Fibroblast of skin of right biceps (primary cell): Measurements from ENCODE around the gene SMARCA1.

ENCODE experiments used
- DNase-seq: peaks from one replicate; pipeline ENCODE4 v3.0.0-alpha.2; 2013

SMARCA1 gene

DNA sequence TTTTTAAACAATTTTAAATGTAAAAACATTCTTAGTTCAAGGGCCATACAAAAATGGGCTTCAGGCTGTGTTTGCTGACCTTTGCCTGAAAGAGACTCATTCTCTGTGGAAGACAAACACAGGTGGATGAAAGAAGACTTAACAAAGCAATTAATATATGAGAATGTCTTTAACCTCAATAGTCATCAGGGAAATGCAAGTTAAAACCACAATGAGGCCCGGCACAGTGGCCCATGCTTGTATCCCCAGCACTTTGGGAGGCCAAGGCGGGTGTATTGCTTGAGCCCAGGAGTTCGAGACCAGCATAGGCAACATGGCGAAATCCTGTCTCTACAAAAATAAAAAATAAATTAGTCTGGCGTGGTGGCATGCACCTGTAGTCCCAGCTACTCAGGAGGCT, 7.1 kb upstream of the SMARCA1 start:
- DNase-seq: no peak

DNA sequence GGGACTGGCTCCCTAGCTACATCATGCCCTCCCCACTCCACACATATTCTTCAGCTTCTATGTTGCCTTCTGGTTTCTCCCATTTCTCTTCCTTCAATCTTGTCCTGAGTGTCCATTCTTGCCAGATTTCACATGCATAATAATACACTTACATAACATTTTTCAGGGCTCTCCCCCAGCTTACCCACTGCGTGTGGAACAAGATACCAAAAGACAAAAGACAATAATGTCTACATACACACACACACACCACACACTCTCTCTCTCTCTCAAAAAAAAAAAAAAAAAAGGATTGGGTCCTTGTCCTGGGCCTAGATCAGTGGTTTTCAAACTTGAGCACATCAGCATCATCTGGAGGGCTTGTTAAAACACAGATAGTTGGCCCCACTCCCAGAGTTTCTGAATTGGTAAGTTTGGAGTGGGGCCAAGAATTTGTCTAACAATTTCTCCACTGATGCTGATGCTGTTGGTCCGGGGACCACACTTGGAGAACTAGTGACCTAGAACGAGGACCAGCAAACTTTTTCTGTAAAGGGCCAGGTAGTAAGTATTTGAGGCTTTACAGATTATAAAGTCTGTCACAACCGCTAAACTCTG, 6.5 kb upstream of the SMARCA1 start:
- DNase-seq: peak; percentile 70

DNA sequence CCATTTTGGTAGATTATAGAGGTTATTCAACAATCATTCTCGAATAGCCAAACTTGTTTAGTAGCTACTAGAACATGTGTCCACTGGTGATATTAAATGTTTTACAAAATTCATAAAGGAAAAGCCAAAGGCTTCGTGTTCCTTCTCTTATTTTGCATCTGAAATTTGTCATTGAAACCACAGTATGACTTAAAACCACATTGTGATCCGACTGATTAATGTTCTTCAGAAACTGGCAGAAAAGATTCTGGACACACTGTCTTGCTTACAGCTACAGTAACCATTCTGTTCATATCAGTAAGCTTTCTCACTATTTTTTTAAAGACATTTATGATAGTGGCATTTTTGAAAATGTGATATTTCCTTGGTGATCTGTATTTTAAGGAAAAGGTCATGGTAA, 2.6 kb upstream of the SMARCA1 start:
- no peak for DNase-seq

DNA sequence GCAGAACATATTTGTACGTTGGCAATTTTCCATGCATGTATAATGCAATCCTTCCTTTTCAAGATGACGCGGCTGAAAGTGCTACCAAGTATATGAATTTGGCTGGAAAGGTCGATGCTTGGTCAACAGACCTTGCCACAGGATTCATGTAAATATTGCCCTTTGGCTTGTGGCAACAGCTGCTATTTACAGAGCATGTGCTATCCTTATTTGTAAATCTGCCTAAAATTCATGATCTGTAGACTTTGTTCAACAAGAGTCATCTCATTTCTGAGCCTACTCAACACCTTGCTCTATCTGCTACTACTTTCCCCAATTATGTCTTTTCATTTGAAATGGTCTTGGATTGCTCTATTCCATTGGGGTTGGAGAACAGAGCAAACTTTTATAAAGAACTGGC, 1.9 kb upstream of the SMARCA1 start:
- no peak for DNase-seq

DNA sequence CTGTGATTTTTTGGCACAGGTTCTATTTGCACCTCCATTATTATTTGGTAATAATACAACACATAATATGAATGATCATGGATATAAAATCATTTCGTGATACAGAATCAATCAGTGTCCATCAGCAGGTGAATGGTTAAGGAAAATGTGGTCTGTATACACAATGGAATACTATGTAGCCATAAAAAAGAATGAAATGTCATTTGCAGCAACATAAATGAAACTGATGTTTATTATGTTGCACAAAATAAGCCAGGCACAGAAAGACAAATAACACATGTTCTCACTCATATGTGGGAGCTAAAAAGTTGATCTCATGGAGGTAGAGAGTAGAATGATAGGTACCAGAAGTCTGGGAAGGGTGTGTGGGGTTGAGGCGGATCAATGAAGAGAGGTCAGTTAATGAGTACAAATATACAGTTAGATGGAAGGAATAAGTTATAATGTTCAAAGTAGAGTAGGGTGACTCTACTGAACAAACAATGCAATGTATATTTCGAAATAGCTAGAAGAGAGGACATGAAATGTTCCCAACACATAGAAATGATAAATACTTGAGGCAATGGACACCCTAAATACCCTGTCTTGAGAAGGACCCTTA, 1.1 kb upstream of the SMARCA1 start:
- no peak for DNase-seq

DNA sequence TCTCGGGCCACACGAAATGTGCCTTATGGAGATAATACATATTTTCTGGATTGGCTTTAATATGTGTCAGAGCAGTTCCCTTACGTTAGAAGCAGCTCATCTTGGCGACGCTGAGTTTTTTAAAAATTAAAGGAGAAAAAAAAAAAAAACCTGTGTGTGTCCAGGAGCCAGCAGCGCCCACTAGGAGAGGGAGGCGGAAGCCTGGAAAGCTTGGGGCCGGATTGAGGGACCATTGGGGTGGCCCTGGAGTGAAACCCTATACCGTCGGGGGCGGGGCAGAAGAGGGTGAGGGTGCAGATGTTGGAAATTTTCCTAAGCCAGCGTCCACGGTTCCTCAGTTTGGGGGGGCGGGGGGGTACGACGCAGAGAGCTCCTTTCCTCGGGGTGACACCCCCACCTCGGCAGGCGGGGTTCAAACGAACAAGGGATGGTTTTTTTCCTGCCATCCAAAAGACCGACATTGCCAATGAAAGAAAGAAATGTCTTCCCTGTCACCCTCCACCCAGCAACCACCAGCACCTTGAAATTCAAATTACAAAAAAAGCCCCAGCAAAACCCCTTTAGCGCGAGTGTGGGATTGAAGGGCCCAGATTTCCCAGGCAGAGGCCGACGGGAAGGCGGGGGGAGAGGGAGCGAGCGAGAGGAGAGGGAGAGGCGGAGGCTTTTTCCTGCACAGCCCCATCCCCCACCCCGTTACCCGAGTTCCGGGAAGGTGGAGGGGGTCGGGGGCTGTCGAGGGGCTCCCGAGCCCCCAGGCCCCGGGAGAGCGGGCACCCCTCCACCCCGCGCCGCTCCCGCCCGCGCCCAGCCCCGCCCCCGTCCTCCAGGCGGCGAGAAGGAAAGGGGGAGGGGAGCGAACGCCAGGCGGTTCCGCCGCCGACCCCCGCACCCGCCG, 859 bp downstream of the SMARCA1 start:
- DNase-seq: peak; percentile 70

DNA sequence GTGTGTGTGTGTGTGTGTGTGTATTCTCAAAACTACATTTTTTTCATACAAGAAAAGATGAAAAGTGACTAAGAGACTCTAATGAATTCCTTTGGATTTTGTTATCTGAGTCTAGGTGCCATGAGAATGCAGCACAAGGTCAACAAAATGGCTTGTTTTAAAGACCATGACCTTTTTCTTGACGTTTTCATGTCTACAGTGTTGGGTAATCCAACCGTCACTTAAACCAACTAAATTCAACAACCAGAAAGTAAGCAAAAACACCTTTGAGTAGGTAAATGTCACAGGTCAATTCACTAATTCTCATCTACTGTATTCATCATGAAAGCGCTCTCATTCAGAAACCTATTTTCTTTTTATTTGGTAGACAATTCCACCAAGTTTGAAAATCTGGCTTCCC, 3.1 kb downstream of the SMARCA1 start:
- no peak for DNase-seq

DNA sequence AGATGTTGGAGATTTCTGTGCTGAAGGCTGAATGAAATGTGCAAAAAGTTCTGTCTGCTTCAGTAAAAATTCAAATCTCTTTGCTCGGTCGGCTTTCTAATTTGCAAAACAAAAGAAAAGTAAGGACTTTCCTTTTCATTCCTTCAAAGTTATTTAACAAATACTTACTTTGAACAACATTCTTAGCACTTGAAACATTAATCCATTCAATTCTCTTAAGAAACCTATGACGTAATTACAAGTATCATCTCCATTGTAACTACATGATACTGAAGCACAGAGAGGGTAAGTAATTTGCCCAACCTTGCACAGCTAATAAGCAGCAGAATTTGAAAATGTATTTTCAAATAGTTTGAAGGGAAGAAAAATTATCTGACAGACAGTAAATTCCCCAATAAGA, 6.9 kb downstream of the SMARCA1 start:
- no peak for DNase-seq

DNA sequence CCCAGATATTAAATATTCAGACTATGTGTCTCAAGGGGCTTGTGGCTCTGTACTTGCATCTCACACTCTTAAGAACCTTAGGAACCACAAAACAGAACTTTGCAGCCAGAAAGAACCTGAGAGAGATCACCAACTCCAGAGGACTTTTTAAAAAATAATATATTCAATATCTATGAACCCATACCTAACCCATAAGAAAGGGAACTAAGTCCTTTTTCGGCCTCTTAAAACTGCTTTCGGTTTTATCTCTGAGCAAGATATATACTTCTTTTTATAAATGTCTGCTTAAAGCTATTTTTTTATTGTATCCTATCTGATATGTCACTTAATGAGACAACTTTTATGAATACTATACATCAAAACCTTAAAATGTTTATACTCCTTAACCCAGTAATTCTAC, 10.9 kb downstream of the SMARCA1 start:
- DNase-seq: no peak

DNA sequence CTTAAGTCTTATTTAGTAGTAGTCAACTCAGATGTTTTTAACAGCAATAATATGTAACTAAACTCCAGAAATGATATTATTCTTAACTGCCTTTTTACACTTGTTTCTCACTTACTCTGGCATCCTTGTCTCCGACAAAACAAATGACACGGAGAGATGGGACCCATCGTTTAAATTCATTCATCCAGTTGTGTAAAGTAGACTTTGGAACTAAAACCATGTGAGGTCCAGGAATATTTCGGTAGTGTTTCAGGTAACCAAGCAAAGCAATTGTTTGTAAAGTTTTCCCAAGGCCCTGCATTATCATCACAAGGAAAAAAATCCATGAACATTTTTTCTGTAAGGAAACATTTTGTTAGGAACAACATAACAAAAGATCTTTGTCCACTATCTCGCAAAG, 11.6 kb downstream of the SMARCA1 start:
- no peak for DNase-seq

DNA sequence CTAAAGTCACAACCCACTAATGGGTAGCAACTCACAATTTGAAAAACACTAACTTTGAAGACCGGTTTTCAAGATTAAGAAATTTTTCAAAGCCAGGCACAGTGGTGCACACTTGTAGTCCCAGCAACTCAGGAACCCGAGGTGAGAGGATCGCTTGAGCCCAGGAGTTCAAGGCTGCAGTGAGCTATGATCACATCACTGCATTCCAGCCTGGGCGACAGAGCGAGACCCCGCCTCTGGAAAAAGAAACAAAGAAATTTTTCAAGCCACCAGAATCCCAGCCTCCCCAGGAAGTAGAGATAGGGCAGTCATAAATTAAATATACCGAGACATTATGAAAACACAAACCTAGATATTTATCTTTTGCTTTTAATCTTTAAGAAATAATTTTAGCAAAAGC, 13.0 kb downstream of the SMARCA1 start:
- DNase-seq: no peak

DNA sequence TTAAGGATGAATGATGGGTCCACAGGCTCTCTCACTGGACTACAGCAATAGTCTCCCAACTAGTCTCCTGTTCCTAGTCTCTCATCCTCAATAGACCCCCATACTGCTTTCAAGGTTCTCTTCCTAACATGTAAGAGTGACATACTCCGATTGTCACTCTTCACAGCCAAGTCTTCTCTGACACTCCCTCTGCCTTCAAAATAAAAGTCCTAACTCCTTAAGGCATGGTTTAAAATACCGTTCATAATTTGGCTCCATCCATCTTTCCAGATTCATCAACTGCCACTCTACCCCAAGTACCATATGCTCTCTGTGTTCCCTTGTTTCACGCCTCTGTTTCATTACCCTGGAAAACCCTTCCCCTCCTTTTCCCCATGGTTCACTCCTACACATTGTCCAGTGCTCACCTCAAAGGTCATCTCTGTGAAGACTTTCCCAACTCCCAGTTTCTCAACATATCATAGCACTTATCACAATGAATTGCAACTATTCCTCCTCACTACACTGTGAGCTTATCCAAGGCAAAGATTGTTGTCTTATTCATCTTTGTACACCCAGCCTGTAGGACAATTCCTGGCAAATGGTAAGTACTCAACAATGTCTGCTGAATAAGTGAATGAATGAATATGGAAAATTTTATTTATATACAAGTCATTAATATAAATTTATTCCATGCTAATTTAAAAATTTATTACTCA, 26.0 kb downstream of the SMARCA1 start:
- DNase-seq: no peak

DNA sequence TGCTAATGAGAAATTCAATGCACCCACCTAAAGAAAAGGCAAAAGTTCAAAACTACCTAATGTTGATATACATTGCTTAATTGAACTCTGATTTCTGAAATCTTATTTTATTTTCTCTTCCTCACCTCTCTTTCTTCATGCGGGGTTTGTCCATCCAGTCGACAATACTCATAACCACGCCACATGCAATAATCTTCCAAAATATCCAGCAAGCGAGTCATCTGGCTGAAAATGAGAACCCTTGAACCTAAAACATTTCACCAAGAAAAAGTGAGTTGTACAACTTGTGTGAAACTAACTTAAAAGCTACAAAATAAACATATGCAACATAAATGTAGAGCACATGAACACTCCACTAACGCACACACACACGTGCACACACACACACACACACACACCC, 26.7 kb downstream of the SMARCA1 start:
- DNase-seq: peak; percentile 67

DNA sequence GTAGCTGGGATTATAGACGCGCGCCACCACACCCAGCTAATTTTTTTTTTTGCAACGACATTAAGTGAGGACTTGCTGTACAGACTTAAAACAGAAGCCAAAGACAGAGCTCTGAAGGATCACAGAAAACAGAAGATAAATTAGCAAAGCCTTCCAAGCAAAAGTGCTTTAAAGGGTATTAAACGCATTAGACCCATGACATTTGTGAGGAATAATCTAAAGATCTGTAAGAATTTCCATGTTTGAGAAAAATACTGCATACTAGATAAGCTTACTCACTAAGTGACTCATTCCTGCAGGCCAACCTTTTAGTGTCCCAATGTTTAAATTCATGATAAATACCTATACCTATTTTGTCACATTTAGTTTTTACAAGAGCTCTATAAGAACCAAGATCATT, 27.4 kb downstream of the SMARCA1 start:
- peak; percentile 67 for DNase-seq

DNA sequence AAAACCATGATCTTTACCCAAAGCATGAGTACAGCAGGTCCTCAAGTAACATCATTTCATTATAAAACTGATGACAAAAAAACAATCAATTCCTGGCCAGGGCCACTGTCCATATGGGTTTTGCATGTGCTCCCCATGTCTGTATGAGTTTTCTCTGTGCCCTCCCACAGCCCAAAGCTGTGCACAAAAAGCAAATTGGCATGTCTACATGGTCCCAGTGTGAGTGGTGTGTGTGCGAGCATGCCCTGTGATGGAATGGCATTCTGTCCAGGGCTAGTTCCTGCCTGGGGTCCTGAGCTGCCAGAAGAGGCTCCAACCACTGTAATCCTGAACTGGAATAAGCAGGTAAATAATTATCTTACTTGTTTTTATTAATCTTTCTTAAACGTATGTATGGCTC, 28.4 kb downstream of the SMARCA1 start:
- no peak for DNase-seq

DNA sequence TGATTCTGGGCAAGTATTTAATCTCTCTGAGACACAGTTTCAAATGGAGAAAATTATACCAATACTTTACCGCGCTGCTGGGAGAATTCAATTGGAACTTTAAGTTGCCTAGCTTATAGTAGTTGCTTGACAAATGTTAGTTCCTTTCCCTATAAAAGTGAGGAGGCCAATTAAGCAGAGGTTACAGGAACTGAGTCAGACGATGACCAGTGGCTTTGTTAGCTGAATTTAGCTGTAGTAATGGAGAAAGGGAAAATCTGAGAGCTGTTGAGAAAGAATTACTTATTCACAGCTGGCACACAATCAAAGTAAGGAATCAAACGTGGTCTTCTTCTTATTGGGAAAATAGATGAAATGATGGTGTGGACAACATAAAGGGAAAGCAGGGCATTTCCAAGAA, 29.6 kb downstream of the SMARCA1 start:
- DNase-seq: peak; percentile 41

DNA sequence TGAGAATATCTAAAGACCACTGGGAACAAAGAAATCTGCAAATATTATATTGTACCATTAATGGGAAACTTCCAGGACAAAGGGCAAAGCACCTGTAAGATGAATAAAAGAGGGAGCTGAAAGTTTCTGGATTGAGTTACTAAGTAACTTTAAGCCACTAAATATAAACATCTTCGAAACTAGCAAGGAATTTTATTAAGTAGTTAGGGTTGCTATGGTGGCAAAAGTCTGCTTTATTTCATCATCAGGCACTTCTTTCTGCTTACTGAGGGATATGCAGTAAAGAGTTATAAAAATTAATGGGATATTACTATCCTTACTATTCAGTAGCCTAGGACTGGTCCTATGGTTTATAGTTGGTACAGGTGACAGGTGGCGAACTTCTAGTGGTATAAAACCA, 33.0 kb downstream of the SMARCA1 start:
- DNase-seq: no peak

DNA sequence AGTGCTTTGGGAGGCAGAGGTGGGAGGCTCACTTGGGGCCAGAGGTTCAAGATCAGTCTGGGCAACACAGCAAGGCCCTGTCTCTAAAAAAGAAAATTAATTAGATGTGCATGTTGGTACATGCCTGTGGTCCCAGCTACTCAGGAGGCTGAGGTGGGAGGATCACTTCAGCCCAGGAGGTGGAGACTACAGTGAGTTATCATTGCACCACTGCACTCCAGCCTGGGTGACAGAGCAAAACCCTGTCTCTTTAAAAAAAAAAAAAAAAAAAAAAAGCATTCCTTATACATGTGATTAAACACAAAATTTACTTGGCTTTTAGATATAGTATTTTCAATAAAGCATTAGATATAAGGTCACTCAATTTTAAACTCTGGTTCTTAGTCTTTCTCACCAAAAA, 34.9 kb downstream of the SMARCA1 start:
- DNase-seq: no peak

DNA sequence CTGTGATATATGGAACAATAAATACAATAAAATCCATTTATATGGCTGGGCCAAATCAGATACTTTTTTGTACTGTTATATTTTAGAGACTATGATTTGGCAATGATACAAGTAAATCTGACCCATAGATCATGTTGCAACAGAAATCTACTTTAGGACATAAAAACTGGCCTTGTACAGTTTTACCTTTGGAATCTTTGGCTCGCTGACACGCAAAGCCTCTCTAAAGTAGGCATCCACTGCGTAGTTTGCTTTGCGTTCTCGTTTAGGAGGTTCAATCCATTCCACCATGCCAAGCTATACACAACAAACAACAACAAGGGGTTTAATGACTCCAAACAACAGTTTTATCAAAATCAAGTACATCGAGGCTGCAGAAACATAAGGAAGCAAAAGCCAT, 42.4 kb downstream of the SMARCA1 start:
- DNase-seq: no peak

DNA sequence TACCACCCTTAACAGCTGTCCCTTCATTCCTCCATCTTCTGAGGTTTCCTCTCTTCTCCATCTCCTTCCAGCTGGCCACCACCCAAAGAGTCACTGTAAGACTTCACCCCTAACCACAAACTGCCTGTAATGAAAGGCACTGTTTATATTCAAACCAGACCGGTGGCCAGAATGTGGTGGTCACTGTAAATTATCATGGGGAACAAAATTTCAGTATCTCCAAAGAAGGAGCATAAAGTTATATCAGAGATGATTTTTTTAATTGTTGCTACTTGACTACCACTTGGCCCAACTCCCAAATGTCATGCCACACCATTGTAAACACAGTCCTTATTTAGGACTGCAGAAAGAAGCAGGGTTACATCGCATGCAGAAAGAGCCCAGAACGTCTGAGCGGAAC, 44.8 kb downstream of the SMARCA1 start:
- no peak for DNase-seq

DNA sequence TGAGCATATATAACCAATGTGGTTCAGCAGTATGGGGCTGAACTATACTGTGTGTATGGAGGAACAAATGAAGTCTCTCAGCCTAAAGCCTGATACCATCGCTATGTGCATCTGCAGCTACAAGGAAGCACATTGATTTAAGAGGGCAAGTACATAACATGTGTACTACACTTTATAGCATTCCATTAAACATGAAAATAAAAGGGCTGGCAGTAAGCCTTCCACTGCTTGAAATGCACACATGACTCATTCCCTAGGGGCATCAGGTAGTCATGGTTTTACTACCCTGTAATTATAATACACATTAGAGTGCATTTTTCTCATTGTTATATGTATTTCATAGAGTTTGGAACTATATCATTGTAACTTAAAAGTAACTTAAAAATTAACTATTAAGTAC, 51.2 kb downstream of the SMARCA1 start:
- peak; percentile 51 for DNase-seq

DNA sequence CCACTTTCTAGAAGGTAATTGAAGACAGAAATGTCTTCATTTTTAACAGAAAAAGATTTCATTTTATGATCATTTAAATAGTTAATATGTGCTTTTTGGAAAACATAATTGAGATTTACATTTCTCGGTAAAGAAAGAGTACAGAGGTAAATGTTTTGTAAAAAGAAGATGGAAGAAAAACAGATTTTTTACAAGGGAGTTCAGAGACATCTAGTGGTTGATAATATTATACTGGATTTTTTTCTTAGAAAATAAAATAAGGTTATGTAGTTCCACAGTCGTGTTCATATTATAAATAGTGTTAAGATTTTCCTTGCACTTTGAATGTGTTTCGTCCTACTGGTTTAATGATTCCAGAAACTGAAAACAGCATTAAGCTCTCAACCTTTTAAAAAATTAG, 60.6 kb downstream of the SMARCA1 start:
- no peak for DNase-seq

DNA sequence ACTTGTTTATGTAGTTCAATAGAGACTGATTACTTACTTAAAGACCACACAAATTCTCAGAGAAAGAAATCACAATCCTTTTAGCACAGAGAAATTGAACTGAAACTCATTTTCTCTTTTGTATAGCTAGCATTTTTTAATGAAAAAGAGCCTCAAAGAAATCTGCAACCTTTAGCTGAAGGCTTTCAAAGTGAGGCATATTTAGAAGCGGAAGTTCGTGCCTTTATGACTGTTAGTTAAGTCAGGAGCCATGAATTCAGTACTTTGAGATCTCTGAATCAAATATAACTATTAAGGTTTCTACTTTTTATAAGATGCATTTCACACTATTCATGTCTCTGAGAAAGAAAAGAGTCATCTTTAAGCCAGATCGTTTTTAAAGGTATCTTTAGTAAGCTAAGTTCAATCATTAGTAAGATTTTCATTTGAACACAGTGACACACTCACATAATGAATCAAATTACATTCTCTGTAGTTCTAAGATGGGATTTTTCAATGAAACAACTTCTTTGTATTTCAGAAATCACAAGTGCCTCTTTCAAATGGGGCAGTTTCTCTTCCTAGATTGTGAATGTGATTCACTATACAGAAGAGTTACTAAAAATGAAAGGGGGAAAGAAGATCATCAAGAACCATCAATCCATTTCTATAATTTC, 61.4 kb downstream of the SMARCA1 start:
- no peak for DNase-seq
